Measurements from ENCODE around the gene NEAT1.
A peak's percentile ranks its signal among the peaks of the same experiment; 100 is the strongest.
"Not testable (repeated sequence)": the region's sequence is repeated elsewhere in the genome, so short reads cannot be mapped to it uniquely, and the experiment has no call there.

NEAT1 gene

GRCh38 chr11:65436412-65437032, 13.9 kb downstream of the NEAT1 start:
- no peak for DNase-seq

DNA sequence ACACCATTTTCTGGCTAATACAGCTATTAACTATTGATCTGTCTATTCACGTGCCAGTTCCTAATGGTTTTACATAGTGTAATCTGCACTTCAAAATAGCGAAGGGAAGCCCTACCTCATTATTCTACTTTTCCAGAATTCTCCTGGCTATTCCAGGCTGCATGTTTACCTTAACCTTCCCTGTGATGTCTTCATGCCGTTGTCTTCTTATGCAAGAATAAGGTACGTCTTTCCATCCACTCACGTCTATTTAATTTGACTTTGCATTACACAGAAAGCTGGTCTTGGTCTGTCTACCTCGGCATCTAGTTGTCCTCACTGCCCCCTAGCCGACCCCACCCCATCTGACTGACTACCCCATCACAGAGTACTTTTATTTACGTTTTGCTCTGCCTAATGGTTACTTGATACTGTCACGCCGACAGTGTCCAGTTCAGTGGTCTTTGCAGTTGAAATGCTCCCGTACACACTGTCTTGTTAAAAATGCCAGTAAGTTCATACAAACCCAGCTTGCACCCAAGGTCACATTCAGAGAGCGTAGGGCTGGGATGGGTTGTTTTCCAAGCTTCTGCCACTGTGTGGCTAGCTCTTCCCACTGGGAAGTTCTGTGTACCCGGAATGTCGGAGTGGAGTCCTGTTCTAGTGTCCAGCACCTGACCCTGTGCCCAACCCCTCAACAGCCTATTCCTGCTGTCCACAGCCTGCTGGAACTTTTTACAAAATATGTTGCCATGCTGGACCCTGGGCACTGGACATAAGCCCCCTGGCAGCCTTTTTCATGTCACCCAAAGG, 15.0 kb downstream of the NEAT1 start:
- DNase-seq: no peak

DNA sequence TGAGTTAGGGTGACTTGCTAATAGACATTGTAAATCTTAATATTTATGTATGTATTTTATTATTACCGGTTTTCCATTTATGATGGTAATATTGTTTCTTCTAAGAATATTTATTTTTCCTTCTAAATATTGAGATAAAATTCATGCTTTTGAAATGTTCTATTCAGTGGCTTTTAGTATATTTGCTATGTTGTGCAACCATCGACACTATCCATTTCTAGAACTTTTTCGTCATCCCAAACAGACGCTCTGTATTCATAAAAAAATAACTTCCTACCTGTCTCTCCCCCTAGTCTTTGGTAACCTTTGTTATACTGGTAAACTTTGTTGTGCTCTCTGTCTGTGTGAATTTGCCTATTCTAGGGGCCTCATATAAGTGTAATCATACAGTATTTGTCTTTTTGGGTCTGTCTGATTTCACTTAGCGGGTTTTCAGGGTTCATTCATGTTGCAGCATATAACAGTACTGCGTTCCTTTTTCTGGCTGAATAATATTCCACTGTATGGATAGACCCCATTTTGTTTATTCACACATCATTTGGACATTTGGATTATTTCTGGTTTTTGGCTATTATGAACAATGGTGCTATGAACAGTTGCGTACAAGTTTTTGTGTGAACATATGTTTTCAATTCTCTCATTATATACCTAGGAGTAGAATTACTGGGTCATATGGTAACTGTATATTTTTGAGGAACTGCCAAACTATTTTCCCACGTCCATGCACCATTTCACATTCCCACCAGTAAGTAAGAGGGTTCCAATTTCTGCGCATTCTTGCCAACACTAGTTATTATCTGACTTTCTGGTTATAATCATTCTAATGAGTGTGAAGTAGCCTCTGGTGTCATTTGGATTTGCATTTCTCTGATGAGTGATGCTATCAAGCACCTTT, 15.9 kb downstream of the NEAT1 start:
- DNase-seq: no peak

- DNase-seq: no peak
These were observed 17.0 kb downstream of the NEAT1 start for GRCh38 chr11:65439331-65440181.

- DNase-seq: no peak
These were observed 18.4 kb downstream of the NEAT1 start for GRCh38 chr11:65440831-65441499.

- DNase-seq: no peak
These were observed 20.3 kb downstream of the NEAT1 start for GRCh38 chr11:65442842-65443331.

DNA sequence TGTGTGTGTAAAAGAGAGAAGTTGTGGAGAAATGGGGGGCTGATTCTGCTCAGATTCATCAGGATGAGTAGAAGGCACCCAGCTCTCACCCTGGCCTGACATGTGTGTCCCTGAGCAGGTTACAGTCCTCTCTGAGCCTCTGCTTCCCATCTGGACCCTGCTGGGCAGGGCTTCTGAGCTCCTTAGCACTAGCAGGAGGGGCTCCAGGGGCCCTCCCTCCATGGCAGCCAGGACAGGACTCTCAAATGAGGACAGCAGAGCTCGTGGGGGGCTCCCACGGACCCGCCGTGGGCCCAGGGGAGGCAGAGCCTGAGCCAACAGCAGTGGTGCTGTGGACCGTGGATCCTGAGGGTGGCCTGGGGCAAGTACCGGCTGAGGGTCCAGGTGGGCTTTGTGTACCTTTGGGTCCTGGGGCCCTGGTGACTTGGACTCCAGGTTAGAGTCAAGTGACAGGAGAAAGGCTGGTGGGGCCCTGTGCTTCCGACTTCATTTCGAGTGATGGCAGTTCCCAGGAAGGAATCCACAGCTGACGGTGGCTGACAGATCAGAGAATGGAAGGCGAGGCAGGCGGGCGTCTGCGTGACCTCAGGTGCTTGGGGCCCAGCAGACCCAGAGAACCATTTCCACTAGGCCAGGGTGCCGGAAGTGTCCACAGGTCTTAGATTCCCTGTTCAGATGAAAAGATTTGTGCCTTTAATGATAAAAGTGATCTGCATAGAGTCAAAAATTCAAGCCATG, 21.9 kb downstream of the NEAT1 start:
- DNase-seq: no peak

- DNase-seq: no peak
These were observed 22.6 kb downstream of the NEAT1 start for GRCh38 chr11:65445101-65445603.

- no peak for DNase-seq
These were observed 23.2 kb downstream of the NEAT1 start for GRCh38 chr11:65445604-65446445.

- no peak for DNase-seq
These were observed 24.1 kb downstream of the NEAT1 start for GRCh38 chr11:65446446-65447277.

GRCh38 chr11:65448074-65448417, 25.4 kb downstream of the NEAT1 start:
- DNase-seq: no peak

DNA sequence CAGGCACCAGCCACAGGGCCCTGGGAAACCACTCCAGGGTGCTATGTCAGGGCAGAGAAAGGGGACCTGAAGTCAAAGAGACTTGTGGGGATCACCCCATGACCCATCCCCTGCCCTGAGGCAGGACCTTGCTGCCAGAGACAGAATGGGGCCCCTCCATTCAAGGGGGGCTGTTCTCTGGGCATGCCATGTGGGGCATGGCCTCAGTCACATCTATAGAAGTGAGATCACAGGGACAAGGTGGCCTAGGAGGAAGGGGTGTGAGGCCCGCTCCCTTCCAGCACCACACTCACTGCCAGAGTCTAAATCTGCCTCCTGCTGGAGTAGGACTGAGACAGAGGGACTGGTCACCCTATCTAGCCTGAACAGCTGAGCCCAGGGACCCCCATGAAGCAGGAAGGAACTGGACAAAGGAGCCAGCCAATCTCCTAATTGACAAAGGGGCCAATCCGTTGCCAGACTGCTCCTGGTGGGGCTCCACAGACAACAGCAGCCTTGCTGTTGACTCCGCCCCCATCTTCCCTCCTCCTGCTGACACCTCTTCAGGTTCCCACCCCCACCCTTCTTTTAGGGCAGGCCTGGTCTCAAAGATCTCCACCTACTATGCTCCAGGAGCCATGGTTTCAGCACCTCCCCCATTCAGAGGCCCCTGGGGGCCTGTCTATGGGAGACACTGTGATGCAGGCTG, 26.0 kb downstream of the NEAT1 start:
- no peak for DNase-seq

- DNase-seq: not testable (repeated sequence)
These were observed 28.7 kb downstream of the NEAT1 start for GRCh38 chr11:65451301-65451700.

- DNase-seq: not testable (repeated sequence)
These were observed 29.7 kb downstream of the NEAT1 start for GRCh38 chr11:65452259-65452658.

DNA sequence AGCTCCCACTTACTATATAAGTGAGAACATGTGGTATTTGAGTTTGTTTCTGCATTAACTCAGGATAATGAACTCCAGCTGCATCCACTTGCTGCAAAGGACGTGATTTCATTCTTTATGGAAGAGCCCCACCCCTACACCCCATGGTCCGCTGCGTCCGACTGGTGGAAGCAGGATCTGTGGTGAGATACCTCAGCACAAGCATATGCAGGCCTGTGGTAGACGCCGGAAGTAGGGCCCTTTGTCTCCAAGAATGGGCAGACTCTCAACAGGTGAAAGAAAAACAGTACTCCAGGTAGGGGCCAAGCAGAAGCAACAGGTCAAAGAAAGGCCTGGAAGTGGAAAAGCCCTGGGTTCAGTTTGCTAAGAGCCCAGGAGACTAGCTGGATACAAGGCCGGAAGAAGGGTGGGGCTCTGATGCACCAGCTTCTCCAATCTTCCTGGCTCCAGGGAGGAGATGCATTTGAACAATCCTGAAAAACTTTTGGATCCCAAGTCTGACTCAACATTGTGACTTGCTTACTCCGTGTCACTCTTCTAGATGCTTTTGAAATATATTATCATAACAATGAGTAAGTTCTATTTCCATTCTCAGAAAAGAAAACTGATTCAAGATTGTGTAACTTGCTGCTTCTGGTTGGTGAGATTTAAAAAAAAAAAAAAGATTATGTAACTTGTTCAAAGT, 30.4 kb downstream of the NEAT1 start:
- DNase-seq: peak; percentile 68

DNA sequence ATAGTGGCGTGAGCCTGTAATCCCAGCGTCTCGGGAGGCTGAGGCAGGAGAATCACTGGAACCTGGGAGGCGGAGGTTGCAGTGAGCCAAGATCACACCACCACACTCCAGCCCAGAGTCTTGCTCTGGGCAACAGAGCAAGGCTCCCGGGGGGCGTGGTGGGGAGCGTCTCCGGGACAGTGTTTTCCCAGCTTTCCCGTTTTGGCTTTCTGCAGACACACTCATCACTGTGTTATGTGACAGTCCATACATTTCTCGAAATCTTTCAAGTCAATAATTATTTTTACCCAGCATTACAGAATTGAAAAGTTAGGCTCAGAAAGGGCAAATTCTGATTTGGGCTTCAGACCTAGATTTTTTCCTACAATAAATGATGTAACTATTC, 31.7 kb downstream of the NEAT1 start:
- no peak for DNase-seq

- DNase-seq: peak; percentile 53
These were observed 32.3 kb downstream of the NEAT1 start for GRCh38 chr11:65454696-65455456.
